DND-41 (cell line): ENCODE results near the gene MAML3.

Experiments used
- ATAC-seq: fragments of 200-7000 bp; cut with Tn5 transposase; 3 replicates; pipeline ENCODE4 v1.9.1; 2021; ENCODE audit warnings: low read depth; ENCODE audit not compliant: insufficient read depth
- DNase-seq: peaks from one replicate; pipeline ENCODE4 v3.0.0-alpha.2; 2020
- H2AFZ ChIP-seq: 2 replicates; pipeline ENCODE4 v1.6.0; 2012; ENCODE audit warnings: low read depth, low read length
- H3K27ac ChIP-seq: 2 replicates; pipeline ENCODE4 v1.5.1; 2012; ENCODE audit warnings: low read length, inconsistent platforms
- H3K27me3 ChIP-seq: fragments of 200-600 bp; sonication (generic); 2 replicates; pipeline ENCODE4 v1.6.0; 2012; ENCODE audit warnings: low read length, mild to moderate bottlenecking, inconsistent platforms; ENCODE audit not compliant: insufficient read depth, poor library complexity
- H3K36me3 ChIP-seq: 2 replicates; pipeline ENCODE4 v1.5.1; 2012; ENCODE audit warnings: low read length, inconsistent platforms; ENCODE audit not compliant: insufficient read depth
- H3K4me1 ChIP-seq: 2 replicates; pipeline ENCODE4 v1.5.1; 2012; ENCODE audit warnings: mild to moderate bottlenecking, low read length; ENCODE audit not compliant: insufficient read depth
- H3K4me2 ChIP-seq: 2 replicates; pipeline ENCODE4 v1.6.0; 2012; ENCODE audit warnings: mild to moderate bottlenecking, moderate library complexity, low read length, inconsistent platforms; ENCODE audit not compliant: insufficient read depth
- H3K4me3 ChIP-seq, 2 experiments: fragments of 200-600 bp in 1 of 2; shearing (Covaris generic) in 1 of 2; 2 replicates each; pipeline ENCODE4 v1.5.1; 2012 to 2016; ENCODE audit warnings: inconsistent platforms in 2 of 2, low read length in 2 of 2, mild to moderate bottlenecking in 2 of 2, low read depth in 1 of 2, moderate library complexity in 1 of 2
- H3K79me2 ChIP-seq: 2 replicates; pipeline ENCODE4 v1.6.0; 2012; ENCODE audit warnings: low read length, inconsistent platforms; ENCODE audit not compliant: insufficient read depth
- H3K9ac ChIP-seq: 2 replicates; pipeline ENCODE4 v1.6.0; 2012; ENCODE audit warnings: low read depth, mild to moderate bottlenecking, inconsistent platforms, low read length, moderate library complexity
- H3K9me3 ChIP-seq: 2 replicates; pipeline ENCODE4 v1.5.1; 2012; ENCODE audit warnings: low read length, moderate library complexity, mild to moderate bottlenecking, inconsistent platforms; ENCODE audit not compliant: insufficient read depth, severe bottlenecking
- H4K20me1 ChIP-seq: 2 replicates; pipeline ENCODE4 v1.6.0; 2012; ENCODE audit warnings: low read length; ENCODE audit not compliant: insufficient read depth
- EZH2 ChIP-seq: IDR thresholded peaks from 3 replicates; pipeline ENCODE4 v1.6.1; 2012; ENCODE audit warnings: borderline replicate concordance, low read depth, mild to moderate bottlenecking, moderate library complexity, low read length, inconsistent platforms; ENCODE audit not compliant: severe bottlenecking
- TF ChIP-seq, protein P1 (sequence below): IDR thresholded peaks from 2 replicates; pipeline ENCODE4 v1.5.1; 2012; ENCODE audit warnings: borderline replicate concordance, low read length, moderate library complexity, mild to moderate bottlenecking; ENCODE audit not compliant: poor library complexity, severe bottlenecking; ENCODE audit errors: extremely low read depth

Gene MAML3

GRCh38 chr4:139719381-139720101 is 434.4 kb downstream of the MAML3 start:
- Histone ChIP-seq H3K79me2 (no peaks in the 10 kb centered on the region), H3K4me2 (no peak overlapping the region), H3K4me1 (no peaks in the 10 kb centered on the region), H3K4me3 (no peak overlapping the region), H4K20me1 (no peaks in the 10 kb centered on the region), H2AFZ (no peak overlapping the region), H3K27ac (no peak overlapping the region), H3K27me3 (no peaks in the 10 kb centered on the region), H3K9ac (no peak overlapping the region), H3K36me3 (peaks cover 21% of the 10 kb centered on the region), H3K9me3 (no peaks in the 10 kb centered on the region)
- DNase-seq (no peak), ATAC-seq (no peak)
- TF ChIP-seq, protein P1, sequence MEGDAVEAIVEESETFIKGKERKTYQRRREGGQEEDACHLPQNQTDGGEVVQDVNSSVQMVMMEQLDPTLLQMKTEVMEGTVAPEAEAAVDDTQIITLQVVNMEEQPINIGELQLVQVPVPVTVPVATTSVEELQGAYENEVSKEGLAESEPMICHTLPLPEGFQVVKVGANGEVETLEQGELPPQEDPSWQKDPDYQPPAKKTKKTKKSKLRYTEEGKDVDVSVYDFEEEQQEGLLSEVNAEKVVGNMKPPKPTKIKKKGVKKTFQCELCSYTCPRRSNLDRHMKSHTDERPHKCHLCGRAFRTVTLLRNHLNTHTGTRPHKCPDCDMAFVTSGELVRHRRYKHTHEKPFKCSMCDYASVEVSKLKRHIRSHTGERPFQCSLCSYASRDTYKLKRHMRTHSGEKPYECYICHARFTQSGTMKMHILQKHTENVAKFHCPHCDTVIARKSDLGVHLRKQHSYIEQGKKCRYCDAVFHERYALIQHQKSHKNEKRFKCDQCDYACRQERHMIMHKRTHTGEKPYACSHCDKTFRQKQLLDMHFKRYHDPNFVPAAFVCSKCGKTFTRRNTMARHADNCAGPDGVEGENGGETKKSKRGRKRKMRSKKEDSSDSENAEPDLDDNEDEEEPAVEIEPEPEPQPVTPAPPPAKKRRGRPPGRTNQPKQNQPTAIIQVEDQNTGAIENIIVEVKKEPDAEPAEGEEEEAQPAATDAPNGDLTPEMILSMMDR = no peak
- TF ChIP-seq EZH2 = no peak

- Histone ChIP-seq H3K36me3 (peaks cover 21% of the 10 kb centered on the region), H3K27me3 (no peaks in the 10 kb centered on the region), H2AFZ (no peak overlapping the region), H3K9ac (no peak overlapping the region), H3K4me1 (no peaks in the 10 kb centered on the region), H3K4me2 (no peak overlapping the region), H3K79me2 (no peaks in the 10 kb centered on the region), H3K4me3 (no peak overlapping the region), H3K27ac (no peak overlapping the region), H4K20me1 (no peaks in the 10 kb centered on the region), H3K9me3 (no peaks in the 10 kb centered on the region)
- no peak for ATAC-seq
- DNase-seq = no peak
- TF ChIP-seq, protein P1 = no peak
- no peak for TF ChIP-seq EZH2
Observed at GRCh38 chr4:139718833-139719232, 435.2 kb downstream of the MAML3 start.

DNA sequence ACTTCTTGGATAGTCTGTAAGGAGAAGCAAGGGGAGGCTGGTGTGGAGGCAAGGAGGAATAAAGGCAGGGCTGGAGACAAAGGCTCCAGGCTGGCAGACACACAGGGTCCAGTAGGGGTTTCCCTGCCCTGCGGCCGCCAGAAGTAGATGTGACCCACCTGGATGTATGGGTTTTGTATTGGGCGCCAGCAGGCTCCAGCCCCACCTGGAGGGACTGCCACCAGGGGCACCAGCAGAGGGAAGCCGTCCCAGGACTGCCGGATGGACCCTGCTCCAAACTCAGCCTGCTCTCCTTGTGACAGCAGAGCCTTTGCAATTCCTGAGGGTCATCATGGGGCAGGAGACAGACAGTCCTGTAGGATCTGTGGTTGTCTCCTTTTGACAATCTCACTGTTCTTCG is 435.6 kb downstream of the MAML3 start:
- H4K20me1 ChIP-seq = no peaks in the 10 kb centered on the region
- peaks cover 21% of the 10 kb centered on the region for H3K36me3 ChIP-seq
- no peak overlapping the region for H3K9ac ChIP-seq
- TF ChIP-seq EZH2 = no peak
- no peak for ATAC-seq
- H3K9me3 ChIP-seq = no peaks in the 10 kb centered on the region
- no peak overlapping the region for H3K4me2 ChIP-seq
- no peak overlapping the region for H3K27ac ChIP-seq
- H3K79me2 ChIP-seq = no peaks in the 10 kb centered on the region
- no peaks in the 10 kb centered on the region for H3K27me3 ChIP-seq
- DNase-seq = no peak
- no peak overlapping the region for H3K4me3 ChIP-seq
- H3K4me1 ChIP-seq = no peaks in the 10 kb centered on the region
- no peak overlapping the region for H2AFZ ChIP-seq

DNA sequence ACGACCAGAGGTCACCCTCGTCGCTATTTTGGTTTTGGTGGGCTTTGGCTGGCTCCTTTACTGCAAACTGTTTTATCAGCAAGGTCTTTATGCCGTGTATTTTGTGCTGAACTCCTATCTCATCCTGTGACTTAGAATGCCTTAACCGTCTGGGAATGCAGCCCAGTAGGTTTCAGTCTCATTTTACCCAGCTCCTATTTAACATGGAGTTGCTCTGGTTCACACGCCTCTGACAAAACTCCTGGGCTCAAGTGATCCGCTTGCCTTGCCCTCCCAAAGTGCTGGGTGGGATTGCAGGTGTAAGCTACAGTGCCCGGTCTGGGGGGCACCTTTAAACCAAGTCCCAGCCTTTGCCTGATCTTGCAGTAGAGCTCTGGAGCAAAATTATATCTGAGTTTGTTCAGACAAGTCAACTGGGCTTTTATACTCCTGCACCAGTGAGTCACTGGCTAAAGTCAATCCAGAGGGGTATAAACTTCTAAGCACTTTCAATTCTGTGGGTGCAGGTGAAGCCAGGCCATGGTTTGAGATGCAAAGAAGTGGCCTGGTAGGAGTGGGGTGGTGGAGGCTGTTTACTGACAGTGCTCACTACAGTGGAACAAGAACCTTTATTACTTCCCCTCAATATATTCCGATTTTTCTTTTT is 438.1 kb downstream of the MAML3 start:
- no peaks in the 10 kb centered on the region for H3K27me3 ChIP-seq
- H3K9me3 ChIP-seq = no peaks in the 10 kb centered on the region
- DNase-seq (no peak), ATAC-seq (no peak)
- H3K4me1 ChIP-seq = no peaks in the 10 kb centered on the region
- H3K4me3 ChIP-seq = no peak overlapping the region
- H3K27ac ChIP-seq = no peak overlapping the region
- no peak overlapping the region for H3K9ac ChIP-seq
- no peak overlapping the region for H2AFZ ChIP-seq
- no peaks in the 10 kb centered on the region for H4K20me1 ChIP-seq
- peaks cover 21% of the 10 kb centered on the region for H3K36me3 ChIP-seq
- TF ChIP-seq EZH2 = no peak
- no peaks in the 10 kb centered on the region for H3K79me2 ChIP-seq
- no peak overlapping the region for H3K4me2 ChIP-seq
